Smooth muscle cell (in vitro differentiated cells): ENCODE data around the gene SEC63. TPM values are rescaled to one million over a fixed set of nuclear protein-coding genes. Genes with fewer than 3 reads are reported as not detected.
"Not testable (repeated sequence)": the region's sequence is repeated elsewhere in the genome, so short reads cannot be mapped to it uniquely, and the experiment has no call there.

ENCODE experiments used
- DNase-seq: peaks from one replicate; lab custom pipeline; 2025; ENCODE audit not compliant: unreplicated experiment; lab: John Stamatoyannopoulos, UW
- H2AFZ ChIP-seq: fragments of 200-600 bp; sonication (generic); 2 replicates; pipeline ENCODE4 v1.6.0; 2016; ENCODE audit warnings: antibody characterized with exemption, low read depth, mild to moderate bottlenecking
- H3F3A ChIP-seq: fragments of 200-600 bp; sonication (generic); 2 replicates; pipeline ENCODE4 v1.6.0; 2017; ENCODE audit warnings: antibody characterized with exemption, low read depth
- H3K27ac ChIP-seq: fragments of 200-600 bp; sonication (generic); 2 replicates; pipeline ENCODE4 v1.5.1; 2016; ENCODE audit warnings: low read depth, mild to moderate bottlenecking
- H3K27me3 ChIP-seq: fragments of 200-600 bp; sonication (generic); 2 replicates; pipeline ENCODE4 v1.6.1; 2016; ENCODE audit warnings: low read depth, mild to moderate bottlenecking
- H3K36me3 ChIP-seq: fragments of 200-600 bp; sonication (generic); 2 replicates; pipeline ENCODE4 v1.5.1; 2016; ENCODE audit warnings: low read depth
- H3K4me1 ChIP-seq: fragments of 200-600 bp; sonication (generic); 2 replicates; pipeline ENCODE4 v1.5.1; 2016; ENCODE audit warnings: low read depth
- H3K4me2 ChIP-seq: fragments of 200-600 bp; sonication (generic); 2 replicates; pipeline ENCODE4 v1.6.0; 2016; ENCODE audit warnings: mild to moderate bottlenecking
- H3K4me3 ChIP-seq: fragments of 200-600 bp; sonication (generic); 2 replicates; pipeline ENCODE4 v1.5.1; 2016; ENCODE audit warnings: mild to moderate bottlenecking
- H3K79me2 ChIP-seq: fragments of 200-600 bp; sonication (generic); 2 replicates; pipeline ENCODE4 v1.6.0; 2016; ENCODE audit warnings: low read depth, mild to moderate bottlenecking
- H3K9ac ChIP-seq: fragments of 200-600 bp; sonication (generic); 2 replicates; pipeline ENCODE4 v1.6.0; 2016; ENCODE audit warnings: low read depth
- H3K9me3 ChIP-seq: fragments of 200-600 bp; sonication (generic); replicated peaks from 2 replicates; pipeline ENCODE4 v1.5.1; 2016; ENCODE audit warnings: low read depth
- H4K20me1 ChIP-seq: fragments of 200-600 bp; sonication (generic); 2 replicates; pipeline ENCODE4 v1.6.0; 2016; ENCODE audit warnings: low read depth
- CTCF ChIP-seq: fragments of 200-600 bp; sonication (generic); IDR thresholded peaks from 2 replicates; pipeline ENCODE4 v1.5.1; 2017; ENCODE audit warnings: borderline replicate concordance, mild to moderate bottlenecking, antibody characterized with exemption; ENCODE audit not compliant: insufficient read depth, poor library complexity, severe bottlenecking
- WGBS: methylation state at CpG from one replicate; pipeline ENCODE4 v1.1.7; 2016; ENCODE audit warnings: low lambda C conversion rate; 5-methylcytosine and 5-hydroxymethylcytosine counted together
- polyA plus RNA-seq: library from polyadenylated mRNA; unstranded; fragments of >200 nt; fragmentation: Nextera tagmentation; extraction: Ambion mirVana; gene quantifications from 2 replicates; pipeline ENCODE4 v1.2.1, GENCODE V29; 2016
- total RNA-seq: library from RNA; depleted of rRNA; stranded (reverse); fragments of >200 nt; gene quantifications from 2 replicates; pipeline ENCODE4 v1.2.3, GENCODE V29; 2014

Gene SEC63
- total and polyA plus RNA-seq, 2 experiments from 2014 or later, result 67.0 to 95.1 TPM

- Histone ChIP-seq H3K27me3 (no peaks in the 10 kb centered on the region), H4K20me1 (no peaks in the 10 kb centered on the region), H3K9ac (peak overlapping the region; percentile 30), H3K36me3 (no peaks in the 10 kb centered on the region), H3K4me1 (no peaks in the 10 kb centered on the region), H3F3A (no peaks in the 10 kb centered on the region), H3K79me2 (no peaks in the 10 kb centered on the region), H2AFZ (peak overlapping the region; percentile 67), H3K4me3 (no peak overlapping the region), H3K27ac (peak overlapping the region; percentile 79), H3K4me2 (peak overlapping the region; percentile 9), H3K9me3 (no peaks in the 10 kb centered on the region)
- WGBS, result 52% methylated on average over 9 of the region's 9 CpGs
- no peak for TF ChIP-seq CTCF
- no peak for DNase-seq
Measured at GRCh38 chr6:108002365-108003221, 44.6 kb upstream of the SEC63 start.

GRCh38 chr6:108001696-108002231 is 43.8 kb upstream of the SEC63 start:
- H3K27ac ChIP-seq, result no peak overlapping the region

GRCh38 chr6:108000259-108000658 is 42.3 kb upstream of the SEC63 start:
- not testable (repeated sequence) for H3K9me3 ChIP-seq, H4K20me1 ChIP-seq, H3F3A ChIP-seq, H3K9ac ChIP-seq, DNase-seq, H2AFZ ChIP-seq, H3K4me2 ChIP-seq, H3K36me3 ChIP-seq, H3K27me3 ChIP-seq, H3K4me3 ChIP-seq, H3K27ac ChIP-seq, H3K4me1 ChIP-seq, H3K79me2 ChIP-seq
- 95% methylated on average over 5 of the region's 5 CpGs for WGBS

More at GRCh38 chr6:108001696-108002231, 43.8 kb upstream of the SEC63 start:
- Histone ChIP-seq H2AFZ (no peak overlapping the region), H3F3A (no peaks in the 10 kb centered on the region), H3K4me1 (no peaks in the 10 kb centered on the region), H3K9ac (no peak overlapping the region), H3K9me3 (no peaks in the 10 kb centered on the region), H3K36me3 (no peaks in the 10 kb centered on the region), H3K79me2 (no peaks in the 10 kb centered on the region), H3K27me3 (no peaks in the 10 kb centered on the region), H3K4me2 (no peak overlapping the region), H4K20me1 (no peaks in the 10 kb centered on the region), H3K4me3 (no peak overlapping the region)
- WGBS, result 90% methylated on average over 7 of the region's 7 CpGs
- DNase-seq, result no peak
- no peak for TF ChIP-seq CTCF

- Histone ChIP-seq H4K20me1 (no peaks in the 10 kb centered on the region), H3K36me3 (no peaks in the 10 kb centered on the region), H3K27ac (no peak overlapping the region), H3K4me1 (no peaks in the 10 kb centered on the region), H3K9me3 (no peaks in the 10 kb centered on the region), H3K4me3 (no peak overlapping the region), H2AFZ (no peak overlapping the region), H3K79me2 (no peaks in the 10 kb centered on the region), H3F3A (no peaks in the 10 kb centered on the region), H3K9ac (no peak overlapping the region), H3K4me2 (no peak overlapping the region), H3K27me3 (no peaks in the 10 kb centered on the region)
- no peak for TF ChIP-seq CTCF
- DNase-seq, result no peak
Measured at GRCh38 chr6:107999341-107999740, 41.3 kb upstream of the SEC63 start.
